GM18517 (cell line): ENCODE data around the gene KCNC3.

Experiments
- ATAC-seq: cut with Tn5 transposase; IDR thresholded peaks from one replicate; pipeline ENCODE4 v1.9.1; 2021; ENCODE audit warnings: mild to moderate bottlenecking, moderate library complexity; ENCODE audit not compliant: unreplicated experiment

Gene KCNC3

DNA sequence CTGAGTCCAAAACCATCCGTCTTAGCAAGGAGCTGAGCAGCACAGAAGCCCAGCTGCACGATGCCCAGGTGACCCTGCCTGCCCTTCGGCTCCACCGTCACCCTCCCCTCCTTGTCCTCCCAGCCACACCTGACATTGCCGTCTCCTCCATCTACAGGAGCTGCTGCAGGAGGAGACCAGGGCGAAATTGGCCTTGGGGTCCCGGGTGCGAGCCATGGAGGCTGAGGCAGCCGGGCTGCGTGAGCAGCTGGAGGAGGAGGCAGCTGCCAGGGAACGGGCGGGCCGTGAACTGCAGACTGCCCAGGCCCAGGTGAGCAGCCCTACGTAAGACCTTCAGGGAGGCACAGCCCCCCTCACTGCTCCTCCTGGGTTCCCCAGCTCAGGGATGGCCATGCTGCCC is 49.1 kb downstream of the KCNC3 start:
- ATAC-seq, result no peak

DNA sequence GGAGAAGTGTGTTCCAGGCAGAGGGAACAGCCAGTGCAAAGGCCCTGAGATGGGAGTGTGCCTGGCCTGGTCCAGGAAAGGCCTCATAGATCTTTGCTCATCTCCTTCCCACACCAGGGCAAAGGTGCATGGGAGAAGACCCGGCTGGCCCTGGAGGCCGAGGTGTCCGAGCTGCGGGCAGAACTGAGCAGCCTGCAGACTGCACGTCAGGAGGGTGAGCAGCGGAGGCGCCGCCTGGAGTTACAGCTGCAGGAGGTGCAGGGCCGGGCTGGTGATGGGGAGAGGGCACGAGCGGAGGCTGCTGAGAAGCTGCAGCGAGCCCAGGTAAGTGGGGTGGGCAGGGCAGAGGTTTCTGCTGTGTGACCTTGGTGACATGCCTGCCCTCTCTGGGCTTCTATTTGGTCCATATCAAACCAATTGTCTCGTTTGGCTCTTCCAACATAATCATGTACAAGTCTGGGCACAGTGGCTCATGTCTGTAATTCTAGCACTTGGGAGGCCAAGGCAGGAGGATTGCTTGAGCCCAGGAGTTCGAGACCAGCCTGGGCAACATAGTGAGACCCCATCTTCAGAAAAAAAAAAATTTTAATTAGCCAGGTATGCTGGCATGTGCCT is 51.1 kb downstream of the KCNC3 start:
- ATAC-seq, result no peak

DNA sequence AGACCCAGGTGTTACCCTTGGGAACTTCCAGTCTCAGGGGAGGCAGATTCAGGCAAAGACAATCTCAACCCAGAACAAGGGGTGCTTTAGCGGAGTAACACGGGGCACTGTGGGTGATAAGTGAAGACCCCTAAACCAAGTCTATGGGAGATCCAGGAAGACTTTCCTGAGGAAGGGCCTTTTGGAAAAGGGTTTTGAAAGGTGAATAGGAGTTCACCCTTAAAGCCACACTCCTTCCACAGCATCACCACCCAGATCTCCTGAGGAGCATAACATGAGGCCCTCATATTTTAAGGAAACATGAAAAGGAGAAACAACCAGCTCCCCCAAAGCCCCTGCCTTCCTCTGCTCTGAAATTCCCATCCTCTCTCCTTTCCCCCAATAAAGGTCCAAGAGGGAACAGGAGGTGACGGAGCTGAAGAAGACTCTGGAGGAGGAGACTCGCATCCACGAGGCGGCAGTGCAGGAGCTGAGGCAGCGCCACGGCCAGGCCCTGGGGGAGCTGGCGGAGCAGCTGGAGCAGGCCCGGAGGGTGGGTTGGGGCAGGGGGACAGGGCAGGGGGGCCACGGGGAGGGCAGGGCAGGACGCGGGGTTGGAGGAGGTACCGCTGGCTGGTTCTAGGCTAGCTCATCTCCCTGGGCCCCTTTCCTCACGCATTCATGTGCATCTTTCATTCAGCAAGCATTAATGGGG is 52.7 kb downstream of the KCNC3 start:
- no peak for ATAC-seq

DNA sequence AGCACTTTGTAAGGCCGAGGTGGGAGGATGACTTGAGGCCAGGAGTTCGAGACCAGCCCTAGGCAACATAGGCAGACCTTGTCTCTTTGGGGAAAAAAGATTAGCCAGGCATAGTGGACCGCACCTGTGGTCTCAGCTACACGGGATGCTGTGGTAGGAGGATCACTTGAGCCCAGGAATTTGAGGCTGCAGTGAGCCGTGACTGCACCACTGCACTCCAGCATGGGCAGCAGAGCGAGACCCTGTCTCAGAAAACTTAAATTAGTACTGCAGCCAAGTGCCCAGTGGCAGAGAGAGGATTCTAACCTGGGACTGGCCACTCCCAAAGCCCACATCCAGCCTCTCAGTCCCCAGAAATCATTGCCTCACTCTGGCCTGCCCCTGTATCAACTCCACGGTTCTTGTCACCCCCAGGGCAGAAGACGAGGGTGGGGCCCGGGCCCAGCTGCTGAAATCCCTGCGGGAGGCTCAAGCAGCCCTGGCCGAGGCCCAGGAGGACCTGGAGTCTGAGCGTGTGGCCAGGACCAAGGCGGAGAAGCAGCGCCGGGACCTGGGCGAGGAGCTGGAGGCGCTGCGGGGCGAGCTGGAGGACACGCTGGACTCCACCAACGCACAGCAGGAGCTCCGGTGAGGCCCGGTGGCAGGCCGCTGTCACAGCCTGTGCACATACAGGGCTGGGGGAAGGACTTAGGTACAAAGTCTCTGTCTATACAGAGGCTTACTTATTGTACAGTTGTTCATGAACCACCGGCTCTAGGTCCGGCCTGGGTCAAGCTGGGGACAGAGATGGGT is 53.4 kb downstream of the KCNC3 start:
- no peak for ATAC-seq

DNA sequence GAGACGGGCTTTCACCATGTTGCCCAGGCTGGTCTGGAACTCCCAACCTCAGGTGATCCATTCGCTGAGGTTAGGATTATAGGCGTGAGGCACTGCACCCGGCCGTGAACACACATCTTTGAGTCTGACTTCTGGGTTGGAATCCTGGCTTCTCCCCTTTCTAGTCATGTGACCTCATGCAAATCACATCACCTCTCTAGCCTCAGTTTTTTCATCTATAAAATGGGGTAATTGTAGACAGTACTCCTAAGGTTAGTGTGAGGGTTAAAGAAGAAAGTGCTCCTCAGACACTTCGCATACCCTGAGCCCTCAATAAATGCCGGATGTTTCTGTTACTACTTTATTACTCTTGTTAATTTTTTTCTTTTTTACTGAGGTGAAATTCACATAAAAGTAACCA is 55.4 kb downstream of the KCNC3 start:
- no peak for ATAC-seq

DNA sequence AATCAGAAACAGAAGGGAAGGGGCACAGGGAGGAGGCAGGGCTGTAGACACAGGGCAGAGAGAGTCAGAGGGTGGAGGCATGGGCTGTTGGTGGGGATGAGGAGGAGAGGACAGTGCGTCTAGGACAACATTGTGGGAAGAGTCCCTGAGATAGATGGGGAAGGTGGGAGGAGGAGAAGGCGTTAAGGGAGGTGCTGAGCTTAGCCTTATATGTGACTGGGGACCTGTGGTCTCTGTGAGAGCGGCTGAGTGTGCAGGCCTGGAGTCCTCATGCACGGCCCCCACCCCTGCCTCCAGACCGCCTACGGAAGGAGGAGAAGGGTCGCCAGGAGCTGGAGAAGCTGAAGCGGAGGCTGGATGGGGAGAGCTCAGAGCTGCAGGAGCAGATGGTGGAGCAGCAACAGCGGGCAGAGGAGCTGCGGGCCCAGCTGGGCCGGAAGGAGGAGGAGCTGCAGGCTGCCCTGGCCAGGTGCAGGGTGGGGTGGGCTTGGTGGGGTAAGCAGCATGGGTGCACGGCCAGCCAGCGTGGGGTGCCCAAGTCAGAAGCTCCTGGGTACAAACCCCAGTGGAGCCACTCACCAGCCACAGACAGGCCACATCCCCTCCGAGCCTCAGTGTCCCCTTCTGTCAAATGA is 56.8 kb downstream of the KCNC3 start:
- no peak for ATAC-seq

DNA sequence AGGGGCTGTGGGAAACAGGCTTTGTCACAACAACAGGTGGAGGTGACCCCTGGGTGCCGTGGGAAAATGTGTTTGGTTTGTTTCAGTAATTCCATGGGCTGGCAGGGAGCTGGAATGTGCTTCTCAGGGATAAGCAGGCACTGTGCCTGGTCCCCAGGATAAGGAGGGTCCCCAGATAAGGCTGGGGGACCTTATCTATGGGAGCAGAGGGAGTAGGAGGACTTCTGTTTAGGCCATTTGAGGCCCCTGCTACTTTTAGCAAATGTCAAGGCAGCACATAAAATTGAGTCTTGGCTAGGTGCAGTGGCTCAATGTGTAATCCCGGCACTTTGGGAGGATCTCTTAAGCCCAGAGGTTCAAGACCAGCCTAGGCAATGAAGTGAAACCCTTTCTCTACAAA is 59.5 kb downstream of the KCNC3 start:
- ATAC-seq, result no peak

DNA sequence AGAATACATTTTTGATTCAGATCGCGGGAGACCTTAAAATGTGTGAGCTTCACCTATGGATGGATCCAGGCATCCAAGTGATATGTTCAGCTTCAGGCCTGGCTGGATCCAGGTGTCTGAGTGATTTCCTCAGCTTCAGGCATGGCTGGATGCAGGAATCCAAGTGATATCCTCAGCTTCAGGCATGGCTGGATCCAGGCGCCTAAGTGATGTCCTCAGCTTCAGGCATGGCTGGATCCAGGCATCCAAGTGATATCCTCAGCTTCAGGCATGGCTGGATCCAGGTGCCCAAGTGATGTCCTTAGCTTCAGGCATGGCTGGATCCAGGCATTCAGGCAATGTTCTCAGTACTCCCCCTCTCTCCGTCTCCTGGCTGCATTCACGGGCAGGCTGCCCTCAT is 60.7 kb downstream of the KCNC3 start:
- ATAC-seq, result no peak

DNA sequence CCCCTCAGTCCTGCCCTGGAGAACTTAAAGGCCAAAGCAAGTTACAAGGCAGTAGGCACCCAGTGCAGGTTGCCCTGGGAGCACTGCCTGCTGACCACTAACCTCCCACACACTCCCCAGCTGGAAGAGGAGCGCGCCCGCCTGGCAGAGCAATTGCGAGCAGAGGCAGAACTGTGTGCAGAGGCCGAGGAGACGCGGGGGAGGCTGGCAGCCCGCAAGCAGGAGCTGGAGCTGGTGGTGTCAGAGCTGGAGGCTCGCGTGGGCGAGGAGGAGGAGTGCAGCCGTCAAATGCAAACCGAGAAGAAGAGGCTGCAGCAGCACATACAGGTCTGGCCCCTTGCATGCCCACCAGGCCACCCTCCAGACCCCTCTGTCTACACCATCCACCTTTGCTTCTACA is 61.1 kb downstream of the KCNC3 start:
- ATAC-seq, result no peak

DNA sequence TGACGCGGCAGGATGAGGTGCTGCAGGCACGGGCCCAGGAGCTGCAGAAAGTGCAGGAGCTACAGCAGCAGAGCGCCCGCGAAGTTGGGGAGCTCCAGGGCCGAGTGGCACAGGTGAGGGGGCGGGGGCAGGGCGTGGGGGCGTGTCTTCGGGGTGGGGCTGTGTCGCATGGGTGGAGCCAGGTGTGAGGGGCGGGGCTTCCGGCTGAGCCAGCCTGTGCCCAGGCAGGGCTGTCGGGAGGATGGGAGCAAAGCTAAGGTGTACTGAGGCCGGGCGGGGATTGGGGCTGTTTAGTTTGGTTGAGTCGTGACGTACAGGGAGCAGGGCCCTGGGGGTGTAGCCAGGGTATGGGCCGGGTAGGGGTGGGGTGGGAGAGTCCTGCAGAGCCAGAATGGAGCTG is 62.3 kb downstream of the KCNC3 start:
- no peak for ATAC-seq

DNA sequence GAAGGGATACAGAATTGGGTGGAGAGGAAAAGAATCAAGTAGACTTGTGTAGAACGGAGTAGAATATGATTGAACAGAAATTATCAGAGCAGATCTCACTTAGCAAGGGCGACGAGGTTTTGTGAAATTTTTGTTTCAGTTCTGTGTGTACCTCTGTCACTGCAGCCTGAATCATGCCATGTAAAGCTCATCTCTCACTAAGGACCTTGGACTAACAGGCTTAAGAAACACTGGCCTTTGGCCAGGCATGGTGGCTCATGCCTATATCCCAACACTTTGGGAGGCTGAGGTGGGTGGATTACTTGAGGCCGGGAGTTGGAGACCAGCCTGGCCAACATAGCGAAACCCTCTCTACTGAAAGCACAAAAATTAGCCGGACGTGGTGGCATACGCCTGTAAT is 63.1 kb downstream of the KCNC3 start:
- ATAC-seq, result no peak

DNA sequence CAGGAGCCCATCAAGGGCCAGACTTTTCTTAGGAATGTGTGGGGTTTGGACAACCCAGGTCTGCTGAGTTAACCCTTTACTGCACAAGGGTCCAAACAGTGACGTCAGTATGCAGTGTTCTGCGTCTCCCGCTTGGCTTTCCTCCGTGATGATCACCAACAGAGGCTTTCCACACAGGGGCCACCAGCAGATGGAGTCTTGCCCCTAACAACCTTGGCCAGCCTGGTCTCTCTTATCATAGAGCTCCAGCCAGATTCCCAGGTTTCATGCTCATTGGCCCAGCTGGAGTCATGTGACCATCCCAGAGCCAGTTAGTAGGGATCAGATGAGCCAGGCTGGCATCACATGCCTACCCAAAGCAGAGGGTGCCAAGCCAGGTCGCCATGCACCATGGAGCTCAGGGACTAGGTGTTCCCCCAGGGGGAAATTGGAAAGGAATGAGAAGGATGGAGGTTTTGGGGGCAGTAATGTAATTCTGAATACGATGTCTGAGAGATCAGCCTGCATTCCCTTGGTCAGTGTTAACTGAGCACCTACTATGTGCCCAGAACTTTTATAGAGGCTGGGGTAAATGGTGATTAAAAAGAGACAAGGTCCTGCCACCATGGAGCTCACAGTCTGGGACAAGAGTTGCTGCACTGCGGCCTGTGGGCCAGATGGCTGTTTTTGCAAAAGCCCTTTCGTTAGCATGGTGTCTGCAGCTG is 64.5 kb downstream of the KCNC3 start:
- ATAC-seq, result no peak

DNA sequence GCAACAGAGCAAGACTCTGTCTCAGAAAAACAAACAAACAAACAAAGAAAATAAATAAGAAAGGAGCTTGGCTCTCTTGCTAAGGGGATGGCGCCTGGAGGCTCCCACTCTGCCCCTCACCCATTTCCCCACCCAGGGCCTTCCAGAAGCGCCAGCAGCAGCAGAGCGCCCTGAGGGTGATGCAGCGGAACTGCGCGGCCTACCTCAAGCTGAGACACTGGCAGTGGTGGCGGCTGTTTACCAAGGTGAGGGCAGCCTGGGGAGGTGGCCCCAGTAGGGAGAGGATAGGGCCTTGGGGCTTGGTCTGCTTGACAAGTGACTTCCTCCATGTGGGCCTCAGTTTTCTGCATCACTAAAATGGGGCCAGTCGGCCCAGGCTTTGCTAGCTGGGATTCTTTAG is 66.0 kb downstream of the KCNC3 start:
- ATAC-seq, result no peak
